SK-N-SH (cell line): ENCODE measurements around the gene AP1B1. TPM values are rescaled to one million over a fixed set of nuclear protein-coding genes. Genes with fewer than 3 reads are reported as not detected.
A peak's percentile ranks its signal among the peaks of the same experiment; 100 is the strongest.

ENCODE experiments used
- CTCF ChIA-PET: fragments of 300-600, 350-600 bp; formaldehyde crosslinking; extraction: SDS; loops from one replicate; lab custom pipeline; 2021; lab: Yijun Ruan, JAX
- POLR2A ChIA-PET: fragments of 350-600 bp; sonication (Branson Sonifier 250); formaldehyde crosslinking; extraction: SDS; loops from one replicate; lab custom pipeline; 2020; ENCODE audit warnings: antibody characterized with exemption, inconsistent platforms; lab: Yijun Ruan, JAX
- DNase-seq: peaks from one replicate; pipeline ENCODE4 v3.0.0; 2012
- H2AFZ ChIP-seq: fragments of 200-600 bp; sonication (generic); 2 replicates; pipeline ENCODE4 v1.8.1; 2016; ENCODE audit warnings: antibody characterized with exemption, mild to moderate bottlenecking, low read depth
- H3F3A ChIP-seq: fragments of 200-600 bp; sonication (generic); replicated peaks from 2 replicates; pipeline ENCODE3; 2016; ENCODE audit warnings: antibody characterized with exemption, mild to moderate bottlenecking; ENCODE audit not compliant: insufficient read depth
- H3K27ac ChIP-seq, 2 experiments: fragments of 200-500 bp in 1 of 2; fragments of 200-600 bp in 1 of 2; sonication (Bioruptor generic) in 1 of 2; sonication (generic), shearing (Covaris generic) in 1 of 2; 2 replicates each; pipeline versions ENCODE4 v1.5.1 to v1.6.1; 2014 to 2016; ENCODE audit warnings: low read depth in 2 of 2, inconsistent platforms in 1 of 2, low read length in 1 of 2, mild to moderate bottlenecking in 1 of 2, mixed read lengths in 1 of 2
- H3K27me3 ChIP-seq: fragments of 200-600 bp; sonication (generic), shearing (Covaris generic); 2 replicates; pipeline ENCODE4 v1.6.1; 2016; ENCODE audit warnings: mixed run types; ENCODE audit not compliant: insufficient read depth
- H3K36me3 ChIP-seq, 2 experiments: fragments of 200-500 bp in 1 of 2; fragments of 200-600 bp in 1 of 2; sonication (Bioruptor generic) in 1 of 2; sonication (generic) in 1 of 2; replicated peaks in 1 of 2; 2 replicates each; pipeline versions ENCODE3 to v1.5.1; 2014 to 2016; ENCODE audit warnings: low read length in 1 of 2, mild to moderate bottlenecking in 1 of 2; ENCODE audit not compliant: insufficient read depth in 2 of 2, control insufficient read depth in 1 of 2
- H3K4me1 ChIP-seq, 2 experiments: fragments of 200-500 bp in 1 of 2; fragments of 200-600 bp in 1 of 2; sonication (Bioruptor generic) in 1 of 2; sonication (generic), shearing (Covaris generic) in 1 of 2; 2 replicates each; pipeline versions ENCODE4 v1.5.1 to v1.6.1; 2014 to 2016; ENCODE audit warnings: low read depth in 1 of 2, low read length in 1 of 2, mixed run types in 1 of 2; ENCODE audit not compliant: insufficient read depth in 2 of 2, control insufficient read depth in 1 of 2
- H3K4me2 ChIP-seq: fragments of 200-600 bp; sonication (generic), shearing (Covaris generic); 2 replicates; pipeline ENCODE4 v1.6.1; 2017; ENCODE audit warnings: mixed run types
- H3K4me3 ChIP-seq, 2 experiments: fragments of 200-500 bp in 1 of 2; fragments of 200-600 bp in 1 of 2; sonication (Bioruptor generic) in 1 of 2; sonication (generic), shearing (Covaris generic) in 1 of 2; 2 replicates each; pipeline versions ENCODE4 v1.5.1 to v1.8.1; 2014 to 2016; ENCODE audit warnings: low read depth in 2 of 2, inconsistent platforms in 1 of 2, low read length in 1 of 2, mild to moderate bottlenecking in 1 of 2, mixed read lengths in 1 of 2, moderate library complexity in 1 of 2
- H3K79me2 ChIP-seq: fragments of 200-600 bp; sonication (generic); 2 replicates; pipeline ENCODE4 v1.8.1; 2017; ENCODE audit warnings: mild to moderate bottlenecking; ENCODE audit not compliant: insufficient read depth
- H3K9ac ChIP-seq: fragments of 200-600 bp; sonication (generic); 2 replicates; pipeline ENCODE4 v1.6.1; 2017; ENCODE audit warnings: mixed run types
- H3K9me2 ChIP-seq: fragments of 200-600 bp; sonication (generic); 2 replicates; pipeline ENCODE4 v1.6.1; 2017; ENCODE audit warnings: mixed run types
- H3K9me3 ChIP-seq: fragments of 200-600 bp; sonication (generic); 2 replicates; pipeline ENCODE4 v1.6.1; 2017; ENCODE audit warnings: mixed run types, mild to moderate bottlenecking, moderate library complexity
- H4K20me1 ChIP-seq: fragments of 200-600 bp; sonication (generic); 2 replicates; pipeline ENCODE4 v1.6.1; 2017; ENCODE audit warnings: mild to moderate bottlenecking, mixed run types; ENCODE audit not compliant: insufficient read depth
- EP300 ChIP-seq, 2 experiments: IDR thresholded peaks; 2 replicates each; pipeline versions ENCODE4 v1.4.0 to v1.6.1; 2012; ENCODE audit warnings: borderline replicate concordance in 1 of 2, low read depth in 1 of 2, low read length in 1 of 2
- GATA2 ChIP-seq: sonication (generic); formaldehyde crosslinking; IDR thresholded peaks from 2 replicates; pipeline ENCODE4 v1.5.0; 2020; ENCODE audit warnings: mild to moderate bottlenecking, missing genetic modification reagents
- RAD21 ChIP-seq: IDR thresholded peaks from 2 replicates; pipeline ENCODE4 v1.6.1; 2012; ENCODE audit warnings: mild to moderate bottlenecking, low read length
- RCOR1 ChIP-seq: fragments of 150-350 bp; IDR thresholded peaks from 2 replicates; pipeline ENCODE4 v1.6.1; 2017; ENCODE audit warnings: antibody characterized with exemption, low read length
- WGBS: methylation state at CpG from one replicate; pipeline ENCODE4 v1.1.6; 2017; ENCODE audit warnings: low lambda C conversion rate; 5-methylcytosine and 5-hydroxymethylcytosine counted together
- polyA plus RNA-seq, 3 experiments: library from polyadenylated mRNA; depleted of rRNA; stranded (reverse); fragments of >200 nt; gene quantifications; 2 replicates each; pipeline ENCODE4 v1.2.3, GENCODE V29; 2012
- TF ChIP-seq, protein P1 (sequence below): IDR thresholded peaks from 2 replicates; pipeline ENCODE4 v1.4.0; 2012; ENCODE audit warnings: low read depth, borderline replicate concordance
- TF ChIP-seq, protein P2 (sequence below): fragments of 200-600 bp; sonication (generic); IDR thresholded peaks from 2 replicates; pipeline ENCODE4 v1.6.1; 2017; ENCODE audit warnings: antibody characterized with exemption, mild to moderate bottlenecking, moderate library complexity
- TF ChIP-seq, protein P3 (sequence below): fragments of 150-350 bp; IDR thresholded peaks from 2 replicates; pipeline ENCODE4 v1.6.1; 2017; ENCODE audit warnings: antibody characterized with exemption, low read length, low read depth, borderline replicate concordance

Gene AP1B1
- polyA plus RNA-seq, 1 of the 3 experiments (the other 2 are of a cell fraction): 51.9 TPM

DNA sequence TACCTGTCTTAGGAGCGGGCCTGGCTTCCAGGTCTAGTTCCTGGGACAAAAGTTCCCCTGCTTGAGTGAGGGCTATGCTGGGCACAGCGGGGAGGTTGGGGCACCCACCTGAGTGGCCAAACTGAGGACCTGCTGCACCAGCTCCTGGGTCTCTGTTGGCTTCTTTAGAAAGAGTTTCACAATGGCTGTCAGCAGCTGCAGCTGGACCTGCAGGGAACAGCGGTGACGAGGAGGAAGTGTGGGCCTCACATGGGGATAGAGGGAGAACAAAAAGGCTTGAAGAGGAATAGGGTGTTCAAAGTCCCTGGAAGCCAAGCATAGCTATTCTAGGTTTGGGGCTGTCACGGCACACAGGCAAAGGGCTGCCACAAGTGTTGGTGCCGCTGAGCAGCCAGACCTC is 46.2 kb downstream of the AP1B1 start (continued):
- TF ChIP-seq, protein P1, sequence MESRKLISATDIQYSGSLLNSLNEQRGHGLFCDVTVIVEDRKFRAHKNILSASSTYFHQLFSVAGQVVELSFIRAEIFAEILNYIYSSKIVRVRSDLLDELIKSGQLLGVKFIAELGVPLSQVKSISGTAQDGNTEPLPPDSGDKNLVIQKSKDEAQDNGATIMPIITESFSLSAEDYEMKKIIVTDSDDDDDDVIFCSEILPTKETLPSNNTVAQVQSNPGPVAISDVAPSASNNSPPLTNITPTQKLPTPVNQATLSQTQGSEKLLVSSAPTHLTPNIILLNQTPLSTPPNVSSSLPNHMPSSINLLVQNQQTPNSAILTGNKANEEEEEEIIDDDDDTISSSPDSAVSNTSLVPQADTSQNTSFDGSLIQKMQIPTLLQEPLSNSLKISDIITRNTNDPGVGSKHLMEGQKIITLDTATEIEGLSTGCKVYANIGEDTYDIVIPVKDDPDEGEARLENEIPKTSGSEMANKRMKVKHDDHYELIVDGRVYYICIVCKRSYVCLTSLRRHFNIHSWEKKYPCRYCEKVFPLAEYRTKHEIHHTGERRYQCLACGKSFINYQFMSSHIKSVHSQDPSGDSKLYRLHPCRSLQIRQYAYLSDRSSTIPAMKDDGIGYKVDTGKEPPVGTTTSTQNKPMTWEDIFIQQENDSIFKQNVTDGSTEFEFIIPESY: no peak

DNA sequence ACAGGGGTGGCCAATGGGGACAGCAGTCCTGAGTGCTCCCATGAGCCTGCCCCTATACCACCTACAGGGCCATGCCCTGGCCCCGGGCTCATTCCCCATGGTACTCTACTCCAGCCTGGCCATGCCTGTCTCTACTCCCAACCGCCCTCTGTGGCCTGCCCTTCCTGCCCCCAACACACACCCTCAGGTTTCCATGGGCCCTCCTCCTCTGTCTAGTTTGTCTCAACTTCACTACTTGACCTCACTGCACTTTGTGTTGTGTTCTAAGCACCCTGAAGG is 46.6 kb downstream of the AP1B1 start:
- Histone ChIP-seq H3K4me3 (no peak overlapping the region), H3K36me3 (peaks cover 18 to 60% of the 10 kb centered on the region in 2 experiments), H3K9me2 (no peaks in the 10 kb centered on the region), H3K27ac (peak overlapping the region in 1 of 2 experiments; percentile 95; a peak in 1 of 4 replicates), H3K9me3 (no peaks in the 10 kb centered on the region), H3K4me1 (peaks cover 20 to 50% of the 10 kb centered on the region in 2 experiments), H3K79me2 (no peaks in the 10 kb centered on the region), H3K9ac (no peak overlapping the region), H3K4me2 (no peak overlapping the region), H2AFZ (no peak overlapping the region), H4K20me1 (no peaks in the 10 kb centered on the region), H3K27me3 (no peaks in the 10 kb centered on the region), H3F3A (peaks cover 26% of the 10 kb centered on the region)
- ChIA-PET POLR2A (no interaction called here), CTCF (interaction anchor here (0.8 to 1.7 kb wide), 6 partner anchors 12 to 96 kb away, joined by 3 to 9 read pairs (median 4); no protein-coding TSS in a partner anchor)
- WGBS: 100% methylated on average over 1 of the region's 2 CpGs
- DNase-seq: no peak
- TF ChIP-seq EP300 (IDR thresholded peaks at IDR 0.05; ENCODE audit: borderline replicate concordance in 1 of 2, low read depth in 1 of 2, low read length in 1 of 2): no peak
- TF ChIP-seq, protein P2, sequence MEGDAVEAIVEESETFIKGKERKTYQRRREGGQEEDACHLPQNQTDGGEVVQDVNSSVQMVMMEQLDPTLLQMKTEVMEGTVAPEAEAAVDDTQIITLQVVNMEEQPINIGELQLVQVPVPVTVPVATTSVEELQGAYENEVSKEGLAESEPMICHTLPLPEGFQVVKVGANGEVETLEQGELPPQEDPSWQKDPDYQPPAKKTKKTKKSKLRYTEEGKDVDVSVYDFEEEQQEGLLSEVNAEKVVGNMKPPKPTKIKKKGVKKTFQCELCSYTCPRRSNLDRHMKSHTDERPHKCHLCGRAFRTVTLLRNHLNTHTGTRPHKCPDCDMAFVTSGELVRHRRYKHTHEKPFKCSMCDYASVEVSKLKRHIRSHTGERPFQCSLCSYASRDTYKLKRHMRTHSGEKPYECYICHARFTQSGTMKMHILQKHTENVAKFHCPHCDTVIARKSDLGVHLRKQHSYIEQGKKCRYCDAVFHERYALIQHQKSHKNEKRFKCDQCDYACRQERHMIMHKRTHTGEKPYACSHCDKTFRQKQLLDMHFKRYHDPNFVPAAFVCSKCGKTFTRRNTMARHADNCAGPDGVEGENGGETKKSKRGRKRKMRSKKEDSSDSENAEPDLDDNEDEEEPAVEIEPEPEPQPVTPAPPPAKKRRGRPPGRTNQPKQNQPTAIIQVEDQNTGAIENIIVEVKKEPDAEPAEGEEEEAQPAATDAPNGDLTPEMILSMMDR: no peak
- TF ChIP-seq, protein P1: no peak
- no peak for TF ChIP-seq RAD21
- TF ChIP-seq, protein P3, sequence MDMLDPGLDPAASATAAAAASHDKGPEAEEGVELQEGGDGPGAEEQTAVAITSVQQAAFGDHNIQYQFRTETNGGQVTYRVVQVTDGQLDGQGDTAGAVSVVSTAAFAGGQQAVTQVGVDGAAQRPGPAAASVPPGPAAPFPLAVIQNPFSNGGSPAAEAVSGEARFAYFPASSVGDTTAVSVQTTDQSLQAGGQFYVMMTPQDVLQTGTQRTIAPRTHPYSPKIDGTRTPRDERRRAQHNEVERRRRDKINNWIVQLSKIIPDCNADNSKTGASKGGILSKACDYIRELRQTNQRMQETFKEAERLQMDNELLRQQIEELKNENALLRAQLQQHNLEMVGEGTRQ: no peak
- no peak for TF ChIP-seq GATA2 (CRISPR knock-in tag)
- no peak for TF ChIP-seq RCOR1
